Liver (tissue), 3 donors: Measurements from ENCODE around the gene COP1.

Source experiments
- ATF3 ChIP-seq: IDR thresholded peaks from 2 replicates; pipeline ENCODE4 v1.6.1; 2016; ENCODE audit warnings: antibody characterized with exemption
- CTCF ChIP-seq: fragments of 150-350 bp; IDR thresholded peaks from 2 replicates; pipeline ENCODE4 v1.5.1; 2017; ENCODE audit warnings: improper control_type of control experiment, low read depth, low read length; ENCODE audit not compliant: missing input control
- EGR1 ChIP-seq, 2 donors: IDR thresholded peaks; 2 replicates each; pipeline ENCODE4 v1.6.1; 2016 to 2018; ENCODE audit warnings: antibody characterized with exemption in 2 of 2, low read depth in 2 of 2
- HNF4A ChIP-seq, 2 donors: conservative IDR thresholded peaks; 2 replicates each; pipeline ENCODE4 v1.6.1; 2016; ENCODE audit warnings: antibody characterized with exemption in 2 of 2, mild to moderate bottlenecking in 2 of 2
- HNF4G ChIP-seq: IDR thresholded peaks from 2 replicates; pipeline ENCODE4 v1.6.1; 2016; ENCODE audit warnings: antibody characterized with exemption
- JUND ChIP-seq, 2 donors: IDR thresholded peaks; 2 replicates each; pipeline ENCODE4 v1.6.1; 2016; ENCODE audit warnings: antibody characterized with exemption in 2 of 2
- RAD21 ChIP-seq, 2 donors: IDR thresholded peaks; 2 replicates each; pipeline ENCODE4 v1.6.1; 2016; ENCODE audit warnings: antibody characterized with exemption in 2 of 2, mild to moderate bottlenecking in 2 of 2
- REST ChIP-seq: IDR thresholded peaks from 2 replicates; pipeline ENCODE4 v1.6.1; 2016; ENCODE audit warnings: antibody characterized with exemption, mild to moderate bottlenecking
- RXRA ChIP-seq, 2 donors: IDR thresholded peaks; 2 replicates each; pipeline ENCODE4 v1.6.1; 2017 to 2018; ENCODE audit warnings: antibody characterized with exemption in 2 of 2, mild to moderate bottlenecking in 1 of 2
- SP1 ChIP-seq: IDR thresholded peaks from 2 replicates; pipeline ENCODE4 v1.6.1; 2018; ENCODE audit warnings: antibody characterized with exemption, mild to moderate bottlenecking
- TAF1 ChIP-seq: conservative IDR thresholded peaks from 2 replicates; pipeline ENCODE4 v1.6.1; 2016; ENCODE audit warnings: antibody characterized with exemption, mild to moderate bottlenecking
- YY1 ChIP-seq: IDR thresholded peaks from 2 replicates; pipeline ENCODE4 v1.6.1; 2016; ENCODE audit warnings: antibody characterized with exemption, mild to moderate bottlenecking
- TF ChIP-seq, protein P1 (sequence below): IDR thresholded peaks from 2 replicates; pipeline ENCODE4 v1.6.1; 2016; ENCODE audit warnings: antibody characterized with exemption
- TF ChIP-seq, protein P2 (sequence below): IDR thresholded peaks from 2 replicates; pipeline ENCODE4 v1.6.1; 2016; ENCODE audit warnings: antibody characterized with exemption
- donor health status: healthy.
- donor health status: healthy.

DNA sequence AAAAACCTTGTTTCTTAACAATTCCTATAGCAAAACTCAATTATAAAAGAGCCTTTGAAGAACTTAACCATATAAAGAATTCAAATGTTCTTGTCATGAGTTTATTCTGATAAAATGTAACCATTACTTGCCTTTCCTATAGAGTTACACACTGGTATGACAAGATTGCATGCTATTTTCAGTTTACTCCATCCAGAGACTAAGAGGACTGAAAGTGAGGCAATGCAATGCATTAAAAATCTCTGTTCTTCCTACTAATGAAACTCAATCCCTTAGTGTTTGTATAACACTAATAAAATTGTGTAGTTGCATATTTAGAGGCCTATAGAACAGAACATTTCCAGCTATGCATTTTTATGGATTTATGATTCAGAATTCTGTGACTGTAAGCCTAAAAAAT lies 88.1 kb downstream of the COP1 start:
- TF ChIP-seq CTCF (no peak), YY1 (no peak), REST (no peak), ATF3 (no peak), TAF1 (no peak), RAD21 (IDR thresholded peaks at IDR 0.05) (no peak), SP1 (no peak), EGR1 (IDR thresholded peaks at IDR 0.05; ENCODE audit: low read depth in 2 of 2) (no peak), HNF4A (conservative IDR thresholded peaks at IDR 0.05) (no peak), HNF4G (no peak), JUND (IDR thresholded peaks at IDR 0.05) (no peak), RXRA (IDR thresholded peaks at IDR 0.05) (no peak)
- TF ChIP-seq, protein P1, sequence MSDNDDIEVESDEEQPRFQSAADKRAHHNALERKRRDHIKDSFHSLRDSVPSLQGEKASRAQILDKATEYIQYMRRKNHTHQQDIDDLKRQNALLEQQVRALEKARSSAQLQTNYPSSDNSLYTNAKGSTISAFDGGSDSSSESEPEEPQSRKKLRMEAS: no peak
- TF ChIP-seq, protein P2, sequence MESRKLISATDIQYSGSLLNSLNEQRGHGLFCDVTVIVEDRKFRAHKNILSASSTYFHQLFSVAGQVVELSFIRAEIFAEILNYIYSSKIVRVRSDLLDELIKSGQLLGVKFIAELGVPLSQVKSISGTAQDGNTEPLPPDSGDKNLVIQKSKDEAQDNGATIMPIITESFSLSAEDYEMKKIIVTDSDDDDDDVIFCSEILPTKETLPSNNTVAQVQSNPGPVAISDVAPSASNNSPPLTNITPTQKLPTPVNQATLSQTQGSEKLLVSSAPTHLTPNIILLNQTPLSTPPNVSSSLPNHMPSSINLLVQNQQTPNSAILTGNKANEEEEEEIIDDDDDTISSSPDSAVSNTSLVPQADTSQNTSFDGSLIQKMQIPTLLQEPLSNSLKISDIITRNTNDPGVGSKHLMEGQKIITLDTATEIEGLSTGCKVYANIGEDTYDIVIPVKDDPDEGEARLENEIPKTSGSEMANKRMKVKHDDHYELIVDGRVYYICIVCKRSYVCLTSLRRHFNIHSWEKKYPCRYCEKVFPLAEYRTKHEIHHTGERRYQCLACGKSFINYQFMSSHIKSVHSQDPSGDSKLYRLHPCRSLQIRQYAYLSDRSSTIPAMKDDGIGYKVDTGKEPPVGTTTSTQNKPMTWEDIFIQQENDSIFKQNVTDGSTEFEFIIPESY: no peak
